Measurements from ENCODE around the gene POPDC3. TPM values are rescaled to one million over a fixed set of nuclear protein-coding genes. Genes with fewer than 3 reads are reported as not detected.
"Not testable (repeated sequence)": the region's sequence is repeated elsewhere in the genome, so short reads cannot be mapped to it uniquely, and the experiment has no call there.

POPDC3 gene
- under 1 TPM; 0.52 to 0.68 (median 0.67) TPM for polyA plus RNA-seq

- no peak within 1 kb of the TSS for H3K27ac ChIP-seq (ENCODE audit: low read depth, low read length)
- WGBS, 3 donors: 2 to 4% (median 2%) methylated on average over 74 to 90 of the region's 90 CpGs
Observed at GRCh38 chr6:105179244-105180065, at the start of gene POPDC3. TSS of gene POPDC3 (minus strand) at chr6:105180014. CDS start at chr6:105161909, 18,105 bp downstream.

GRCh38 chr6:105227295-105227767 is 47.5 kb upstream of the POPDC3 start:
- 85 to 89% (median 87%) methylated on average over 3 of the region's 3 CpGs for WGBS, 3 donors
- H3K27ac ChIP-seq (ENCODE audit: low read depth, low read length): no peak overlapping the region

GRCh38 chr6:105226598-105227294 is 46.9 kb upstream of the POPDC3 start:
- WGBS, 3 donors: 39 to 64% (median 53%) methylated on average over 7 of the region's 7 CpGs
- no peak overlapping the region for H3K27ac ChIP-seq (ENCODE audit: low read depth, low read length)

GRCh38 chr6:105223242-105223641 is 43.4 kb upstream of the POPDC3 start:
- H3K27ac ChIP-seq (ENCODE audit: low read depth, low read length): no peak overlapping the region
- WGBS, 3 donors: 77 to 96% (median 91%) methylated on average over 1 of the region's 1 CpG

GRCh38 chr6:105221219-105221618 is 41.4 kb upstream of the POPDC3 start:
- H3K27ac ChIP-seq (ENCODE audit: low read depth, low read length): not testable (repeated sequence)
- WGBS, 3 donors: 85 to 90% (median 88%) methylated on average over 2 of the region's 2 CpGs

- WGBS, 3 donors: 73 to 88% (median 86%) methylated on average over 5 of the region's 5 CpGs
- H3K27ac ChIP-seq (ENCODE audit: low read depth, low read length): no peak overlapping the region
Observed at GRCh38 chr6:105220186-105220585, 40.4 kb upstream of the POPDC3 start.

GRCh38 chr6:105219218-105219617 is 39.4 kb upstream of the POPDC3 start:
- not testable (repeated sequence) for H3K27ac ChIP-seq (ENCODE audit: low read depth, low read length)
- 82 to 91% (median 89%) methylated on average over 9 of the region's 9 CpGs for WGBS, 3 donors

GRCh38 chr6:105215506-105215905 is 35.7 kb upstream of the POPDC3 start:
- H3K27ac ChIP-seq (ENCODE audit: low read depth, low read length): no peak overlapping the region
- 77 to 82% (median 79%) methylated on average over 3 of the region's 3 CpGs for WGBS, 3 donors

- H3K27ac ChIP-seq (ENCODE audit: low read depth, low read length): no peak overlapping the region
Observed at GRCh38 chr6:105214668-105215067, 34.9 kb upstream of the POPDC3 start.

DNA sequence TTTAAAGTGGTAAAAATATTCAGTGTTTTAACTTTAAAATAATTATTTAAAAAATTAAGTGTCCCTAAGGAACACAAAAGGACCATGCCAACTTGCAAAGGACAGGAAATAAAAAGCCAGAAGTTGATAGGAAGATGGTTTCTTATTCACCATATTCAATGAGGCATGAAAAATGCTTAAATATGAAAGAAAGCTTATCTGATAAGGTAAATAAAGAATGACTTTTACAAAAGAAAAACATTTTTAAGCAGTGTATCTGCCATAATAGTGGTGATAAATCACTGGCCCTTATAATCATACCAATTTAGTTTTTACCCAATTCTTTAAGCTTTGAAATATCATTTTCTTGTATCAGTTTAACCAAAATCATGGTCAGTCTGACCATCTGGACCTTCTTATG is 33.5 kb upstream of the POPDC3 start:
- H3K27ac ChIP-seq (ENCODE audit: low read depth, low read length): no peak overlapping the region

GRCh38 chr6:105212587-105212986 is 32.8 kb upstream of the POPDC3 start:
- H3K27ac ChIP-seq (ENCODE audit: low read depth, low read length): no peak overlapping the region
- 83 to 96% (median 86%) methylated on average over 1 of the region's 1 CpG for WGBS, 3 donors

DNA sequence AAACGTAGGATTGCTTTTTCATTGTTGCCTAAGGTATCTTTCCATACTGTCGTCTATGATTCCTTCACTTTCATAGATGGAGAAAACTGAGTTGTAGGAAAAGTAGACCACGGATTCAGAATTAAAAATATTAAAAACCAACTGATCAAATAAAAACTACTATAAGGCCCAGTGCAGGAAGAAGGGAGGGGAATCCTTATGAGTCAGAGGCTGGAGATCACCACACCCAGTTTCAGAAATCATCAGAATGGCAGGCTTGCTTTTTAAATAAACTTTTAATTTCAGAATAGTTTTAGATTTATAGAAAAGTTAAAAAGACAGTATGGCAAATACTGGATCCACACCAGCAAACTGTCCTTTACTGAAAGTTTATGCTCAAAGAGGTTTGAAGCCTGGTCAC is 32.0 kb upstream of the POPDC3 start:
- WGBS, 3 donors: 85 to 94% (median 89%) methylated on average over 3 of the region's 3 CpGs
- no peak overlapping the region for H3K27ac ChIP-seq (ENCODE audit: low read depth, low read length)

GRCh38 chr6:105210932-105211531 is 31.2 kb upstream of the POPDC3 start:
- 81 to 90% (median 84%) methylated on average over 1 of the region's 1 CpG for WGBS, 3 donors
- no peak overlapping the region for H3K27ac ChIP-seq (ENCODE audit: low read depth, low read length)

DNA sequence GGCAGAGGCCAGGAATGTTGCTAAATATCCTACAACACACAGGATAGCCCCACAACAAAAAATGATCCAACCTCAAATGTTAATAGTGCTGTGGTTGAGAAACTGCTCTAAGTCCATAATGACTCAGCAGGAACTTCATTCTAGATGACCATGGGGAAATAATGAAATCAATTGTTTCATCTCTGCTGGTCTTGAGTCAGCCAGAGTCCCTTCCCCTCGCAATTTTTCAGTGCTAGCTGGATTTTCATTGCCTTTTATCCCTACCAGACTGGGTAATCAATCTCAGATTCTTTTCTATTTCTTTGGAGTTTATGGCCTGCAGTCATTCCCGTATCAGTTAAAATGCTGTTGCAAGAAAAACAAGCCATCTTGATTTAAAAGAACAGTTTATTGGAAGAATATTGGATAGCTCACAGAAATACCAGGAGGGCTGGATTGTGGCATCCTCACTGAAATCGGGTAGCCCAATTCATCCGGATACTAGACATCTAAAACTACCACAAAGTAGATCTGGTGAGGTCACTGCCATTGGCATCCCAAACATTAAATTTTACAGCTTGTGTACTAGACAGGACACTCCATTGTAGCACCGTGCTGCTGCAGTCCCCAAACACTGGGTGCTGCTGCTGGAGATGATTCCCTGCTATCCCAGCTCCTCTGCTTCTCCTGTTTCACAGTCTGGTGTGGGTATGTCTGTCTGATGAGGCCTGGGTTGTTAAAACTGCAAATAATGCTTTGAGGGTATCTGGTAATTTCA is 30.3 kb upstream of the POPDC3 start:
- no peak overlapping the region for H3K27ac ChIP-seq (ENCODE audit: low read depth, low read length)
- 64 to 79% (median 77%) methylated on average over 5 of the region's 5 CpGs for WGBS, 3 donors

DNA sequence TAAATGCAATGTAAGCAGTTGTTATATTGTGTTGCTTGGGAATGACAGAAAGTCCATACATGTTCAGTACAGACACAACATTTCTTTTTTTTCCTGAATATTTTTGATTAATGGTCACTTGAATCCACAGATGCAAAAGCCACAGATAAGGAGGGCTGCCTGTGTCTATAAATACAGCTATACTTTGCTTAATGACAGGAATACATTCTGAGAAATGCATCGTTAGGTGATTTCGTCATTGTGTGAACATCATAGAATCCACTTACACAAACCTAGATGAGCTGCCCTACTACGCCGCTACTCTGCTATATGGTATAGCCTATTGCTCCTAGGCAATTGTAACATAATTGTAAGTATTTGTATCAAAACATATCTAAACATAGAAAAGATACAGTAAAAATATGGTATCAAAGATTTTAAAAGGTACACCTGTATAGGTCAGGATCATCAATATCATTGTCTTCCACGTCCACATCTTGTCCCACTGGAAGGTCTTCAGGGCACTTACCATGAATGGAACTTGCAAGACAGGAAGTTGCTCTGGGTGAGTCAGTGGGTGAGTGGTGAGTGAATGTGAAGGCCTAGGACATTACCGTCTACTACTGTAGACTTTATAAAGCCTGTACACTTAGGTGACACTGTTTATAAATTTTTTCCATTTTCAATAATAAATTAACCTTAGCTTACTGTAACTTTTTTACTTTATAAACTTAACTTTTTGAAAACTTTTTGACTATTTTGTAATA is 27.9 kb upstream of the POPDC3 start:
- WGBS, 3 donors: 86 to 89% (median 87%) methylated on average over 6 of the region's 6 CpGs
- no peak overlapping the region for H3K27ac ChIP-seq (ENCODE audit: low read depth, low read length)

DNA sequence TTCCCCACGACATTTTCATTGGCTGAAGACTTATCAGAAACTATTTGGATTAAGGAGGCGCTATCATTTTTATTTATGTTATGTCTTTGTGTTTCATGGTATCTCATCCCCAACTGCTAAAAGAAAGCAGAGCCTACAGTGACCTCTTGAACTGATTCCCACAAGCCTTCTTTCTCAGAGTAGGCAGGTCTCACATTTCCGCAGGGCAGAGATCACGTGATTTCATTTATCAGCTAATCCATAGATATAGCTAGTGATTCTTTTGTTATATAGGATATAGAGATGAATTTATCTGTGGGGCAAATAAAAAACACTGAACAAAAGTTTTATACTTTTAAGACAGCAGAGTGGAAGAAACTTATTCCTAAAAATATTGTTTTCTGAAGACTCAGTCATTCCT is 25.0 kb upstream of the POPDC3 start:
- H3K27ac ChIP-seq (ENCODE audit: low read depth, low read length): no peak overlapping the region
- whole genome bisulfite sequencing, 3 donors: 45 to 66% (median 63%) methylated on average over 4 of the region's 4 CpGs

GRCh38 chr6:105204331-105204730 is 24.5 kb upstream of the POPDC3 start:
- 53 to 74% (median 67%) methylated on average over 1 of the region's 1 CpG for WGBS, 3 donors

GRCh38 chr6:105202486-105202885 is 22.7 kb upstream of the POPDC3 start:
- WGBS, 3 donors: 64 to 86% (median 85%) methylated on average over 4 of the region's 4 CpGs

More at GRCh38 chr6:105204331-105204730, 24.5 kb upstream of the POPDC3 start:
- no peak overlapping the region for H3K27ac ChIP-seq (ENCODE audit: low read depth, low read length)

More at GRCh38 chr6:105202486-105202885, 22.7 kb upstream of the POPDC3 start:
- no peak overlapping the region for H3K27ac ChIP-seq (ENCODE audit: low read depth, low read length)

All from adipose tissue (tissue), 3 donors.